GM23338 (cell line): ENCODE data around the gene PRKCH. TPM values are rescaled to one million over a fixed set of nuclear protein-coding genes. Genes with fewer than 3 reads are reported as not detected.

Experiments used
- ATAC-seq: fragments of 200-7000 bp; cut with Tn5 transposase; 3 replicates; pipeline ENCODE4 v1.9.1; 2020
- DNase-seq: peaks from one replicate; pipeline ENCODE4 v3.0.0-alpha.2; 2015; ENCODE audit warnings: low spot score
- H2AFZ ChIP-seq: fragments of 200-600 bp; sonication (generic); 2 replicates; pipeline ENCODE4 v1.8.0; 2016; ENCODE audit warnings: antibody characterized with exemption, mild to moderate bottlenecking, moderate library complexity
- H3F3A ChIP-seq: fragments of 200-600 bp; sonication (generic); replicated peaks from 2 replicates; pipeline ENCODE4 v1.8.0; 2017; ENCODE audit warnings: antibody characterized with exemption, mixed run types, low read depth
- H3K27ac ChIP-seq: fragments of 200-600 bp; sonication (generic); 2 replicates; pipeline ENCODE4 v1.6.1; 2016; ENCODE audit warnings: low read depth
- H3K27me3 ChIP-seq: fragments of 200-600 bp; sonication (generic); 2 replicates; pipeline ENCODE4 v1.8.0; 2016; ENCODE audit warnings: mild to moderate bottlenecking, mixed run types, moderate library complexity; ENCODE audit not compliant: insufficient read depth
- H3K36me3 ChIP-seq: fragments of 200-600 bp; sonication (generic); 2 replicates; pipeline ENCODE4 v1.8.0; 2016; ENCODE audit warnings: mild to moderate bottlenecking; ENCODE audit not compliant: insufficient read depth
- H3K4me1 ChIP-seq: fragments of 200-600 bp; sonication (generic); 2 replicates; pipeline ENCODE4 v1.8.0; 2016; ENCODE audit warnings: mild to moderate bottlenecking, moderate library complexity; ENCODE audit not compliant: insufficient read depth
- H3K4me2 ChIP-seq: fragments of 200-600 bp; sonication (generic); 2 replicates; pipeline ENCODE4 v1.7.1; 2017; ENCODE audit warnings: mixed run types
- H3K4me3 ChIP-seq: fragments of 200-600 bp; sonication (generic); 2 replicates; pipeline ENCODE4 v1.6.1; 2016; ENCODE audit warnings: mixed run types
- H3K79me2 ChIP-seq: fragments of 200-600 bp; sonication (generic); replicated peaks from 2 replicates; pipeline ENCODE4 v1.8.0; 2017; ENCODE audit warnings: mild to moderate bottlenecking; ENCODE audit not compliant: insufficient read depth
- H3K9me2 ChIP-seq: fragments of 200-600 bp; sonication (generic); 2 replicates; pipeline ENCODE4 v1.8.0; 2017; ENCODE audit not compliant: insufficient read depth
- H4K20me1 ChIP-seq: fragments of 200-600 bp; sonication (generic); replicated peaks from 2 replicates; pipeline ENCODE4 v1.8.0; 2017; ENCODE audit warnings: mild to moderate bottlenecking; ENCODE audit not compliant: insufficient read depth
- H3K27ac Mint-ChIP-seq: 2 replicates; pipeline ENCODE4 v1.8.0; 2020; ENCODE audit warnings: inconsistent platforms, mild to moderate bottlenecking, moderate library complexity, mixed read lengths
- H3K27me3 Mint-ChIP-seq: 3 replicates; pipeline ENCODE4 v1.8.0; 2022; ENCODE audit warnings: low read depth, mild to moderate bottlenecking, moderate library complexity, mixed read lengths, inconsistent platforms; ENCODE audit not compliant: insufficient read depth, poor library complexity
- H3K36me3 Mint-ChIP-seq: 3 replicates; pipeline ENCODE4 v1.8.0; 2021; ENCODE audit warnings: low read depth, mild to moderate bottlenecking, inconsistent platforms, moderate library complexity, mixed read lengths
- H3K4me1 Mint-ChIP-seq: 3 replicates; pipeline ENCODE4 v1.8.0; 2020; ENCODE audit warnings: mild to moderate bottlenecking, inconsistent platforms, mixed read lengths
- H3K4me3 Mint-ChIP-seq: 3 replicates; pipeline ENCODE4 v1.8.0; 2021; ENCODE audit warnings: moderate library complexity, mild to moderate bottlenecking, inconsistent platforms, mixed read lengths
- H3K9me3 Mint-ChIP-seq: 3 replicates; pipeline ENCODE4 v1.8.0; 2020; ENCODE audit warnings: moderate library complexity, mild to moderate bottlenecking, inconsistent platforms, mixed read lengths
- CREB1 ChIP-seq: fragments of 250-450 bp; sonication (Bioruptor Pico); IDR thresholded peaks from 2 replicates; pipeline ENCODE4 v1.5.0; 2020; ENCODE audit warnings: low read depth, mild to moderate bottlenecking, moderate library complexity
- NANOG ChIP-seq: IDR thresholded peaks from 2 replicates; pipeline ENCODE4 v1.6.1; 2016; ENCODE audit warnings: antibody characterized with exemption, borderline replicate concordance
- ZNF114 ChIP-seq: fragments of 250-450 bp; sonication (Bioruptor Pico); IDR thresholded peaks from 2 replicates; pipeline ENCODE4 v1.5.0; 2020; ENCODE audit warnings: mild to moderate bottlenecking, moderate library complexity
- ZNF331 ChIP-seq: fragments of 250-450 bp; sonication (Bioruptor Pico); IDR thresholded peaks from 2 replicates; pipeline ENCODE4 v1.5.0; 2020; ENCODE audit warnings: low read depth, mild to moderate bottlenecking, moderate library complexity
- polyA plus RNA-seq: library from polyadenylated mRNA; unstranded; fragments of >200 nt; fragmentation: Nextera tagmentation; extraction: Ambion mirVana; gene quantifications from 2 replicates; pipeline ENCODE4 v1.2.1, GENCODE V29; 2016
- total RNA-seq: library from RNA; depleted of rRNA; stranded (reverse); fragments of >200 nt; shearing (Covaris generic); gene quantifications from 2 replicates; pipeline ENCODE4 v1.2.3, GENCODE V29; 2014
- TF ChIP-seq, protein P1 (sequence below), 2 experiments: fragments of 200-600 bp in 1 of 2; sonication (generic) in 1 of 2; conservative IDR thresholded peaks; 2 replicates each; pipeline versions ENCODE4 v1.5.1 to v1.6.1; 2016 to 2017; ENCODE audit warnings: antibody characterized with exemption in 2 of 2, low read depth in 2 of 2, mild to moderate bottlenecking in 2 of 2, moderate library complexity in 1 of 2

The PRKCH gene
- total and polyA plus RNA-seq, 2 experiments from 2014 or later: 5.4 to 10.1 TPM

DNA sequence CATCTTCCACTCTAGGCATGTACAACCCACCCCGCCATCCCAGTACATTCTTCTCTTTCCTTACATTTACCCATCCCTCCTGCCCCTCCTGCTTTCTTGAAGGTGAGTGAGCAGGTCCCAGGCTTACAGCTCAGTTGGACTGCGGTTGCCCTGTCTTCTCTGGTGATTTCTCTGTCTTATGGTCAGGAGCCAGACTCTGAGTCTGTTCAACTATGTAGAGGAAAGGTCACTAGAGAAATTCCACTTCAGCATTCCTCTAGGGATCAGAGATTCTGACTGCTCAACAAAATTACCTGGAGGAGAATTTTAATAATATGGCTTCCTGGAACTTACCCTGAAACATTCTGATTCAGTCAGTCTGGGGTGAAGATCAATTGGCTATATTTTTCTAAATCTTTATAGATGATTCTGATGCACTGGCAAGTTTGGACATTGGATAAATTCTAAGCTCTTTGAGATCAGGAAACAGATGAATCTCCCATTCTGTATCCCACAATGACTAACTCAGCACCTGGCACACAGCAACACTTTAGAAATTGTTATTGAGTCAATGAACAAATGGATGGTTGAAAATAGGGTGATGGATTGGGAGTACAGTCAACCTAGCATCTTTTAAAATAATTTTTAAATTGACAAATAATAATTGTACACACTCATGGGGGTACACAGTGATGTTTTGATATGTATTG lies 245.3 kb downstream of the PRKCH start (continued):
- TF ChIP-seq, protein P1, sequence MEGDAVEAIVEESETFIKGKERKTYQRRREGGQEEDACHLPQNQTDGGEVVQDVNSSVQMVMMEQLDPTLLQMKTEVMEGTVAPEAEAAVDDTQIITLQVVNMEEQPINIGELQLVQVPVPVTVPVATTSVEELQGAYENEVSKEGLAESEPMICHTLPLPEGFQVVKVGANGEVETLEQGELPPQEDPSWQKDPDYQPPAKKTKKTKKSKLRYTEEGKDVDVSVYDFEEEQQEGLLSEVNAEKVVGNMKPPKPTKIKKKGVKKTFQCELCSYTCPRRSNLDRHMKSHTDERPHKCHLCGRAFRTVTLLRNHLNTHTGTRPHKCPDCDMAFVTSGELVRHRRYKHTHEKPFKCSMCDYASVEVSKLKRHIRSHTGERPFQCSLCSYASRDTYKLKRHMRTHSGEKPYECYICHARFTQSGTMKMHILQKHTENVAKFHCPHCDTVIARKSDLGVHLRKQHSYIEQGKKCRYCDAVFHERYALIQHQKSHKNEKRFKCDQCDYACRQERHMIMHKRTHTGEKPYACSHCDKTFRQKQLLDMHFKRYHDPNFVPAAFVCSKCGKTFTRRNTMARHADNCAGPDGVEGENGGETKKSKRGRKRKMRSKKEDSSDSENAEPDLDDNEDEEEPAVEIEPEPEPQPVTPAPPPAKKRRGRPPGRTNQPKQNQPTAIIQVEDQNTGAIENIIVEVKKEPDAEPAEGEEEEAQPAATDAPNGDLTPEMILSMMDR (conservative IDR thresholded peaks at IDR 0.05; ENCODE audit: low read depth in 2 of 2): no peak
- TF ChIP-seq ZNF331: no peak

GRCh38 chr14:61567838-61568571 lies 246.6 kb downstream of the PRKCH start:
- Histone ChIP-seq H3K27me3 (peaks cover 10% of the 10 kb centered on the region), H4K20me1 (no peaks in the 10 kb centered on the region), H3F3A (0 out of 2 replicates have a peak, but pooled peaks cover 9% of the 10 kb centered on the region), H3K27ac (no peak overlapping the region; the same call in 1 of the 2 replicates), H3K79me2 (no peaks in the 10 kb centered on the region), H2AFZ (peak overlapping the region; percentile 98), H3K4me1 (peaks cover 22% of the 10 kb centered on the region), H3K36me3 (no peaks in the 10 kb centered on the region; the same call in 1 of the 2 replicates), H3K9me2 (peaks cover 6% of the 10 kb centered on the region; the same call in 1 of the 2 replicates), H3K4me2 (peak overlapping the region; percentile 92), H3K4me3 (peak overlapping the region; percentile 65)
- TF ChIP-seq NANOG: no peak
- no peaks in the 10 kb centered on the region for H3K9me3 Mint-ChIP-seq
- ATAC-seq (peak; percentile 55), DNase-seq (peak; percentile 38)
- peak overlapping the region; percentile 62 for H3K4me3 Mint-ChIP-seq
- no peak overlapping the region for H3K27ac Mint-ChIP-seq
- peaks cover 35% of the 10 kb centered on the region for H3K4me1 Mint-ChIP-seq
- H3K27me3 Mint-ChIP-seq: peaks cover 17% of the 10 kb centered on the region
- no peaks in the 10 kb centered on the region; the same call in 2 of the 3 replicates for H3K36me3 Mint-ChIP-seq

- Histone ChIP-seq H3K36me3 (no peaks in the 10 kb centered on the region; the same call in 1 of the 2 replicates), H3K4me3 (peak overlapping the region; percentile 65), H4K20me1 (no peaks in the 10 kb centered on the region), H3K9me2 (peaks cover 3% of the 10 kb centered on the region; the same call in 1 of the 2 replicates), H3K4me1 (peaks cover 22% of the 10 kb centered on the region), H3K27ac (no peak overlapping the region), H3K79me2 (no peaks in the 10 kb centered on the region), H2AFZ (peak overlapping the region; percentile 98), H3K27me3 (peaks cover 10% of the 10 kb centered on the region), H3K4me2 (peak overlapping the region; percentile 92), H3F3A (0 out of 2 replicates have a peak, but pooled peaks cover 9% of the 10 kb centered on the region)
- no peak for TF ChIP-seq CREB1 (CRISPR knock-in tag)
- TF ChIP-seq ZNF114 (CRISPR knock-in tag): no peak
- TF ChIP-seq, protein P1 (conservative IDR thresholded peaks at IDR 0.05; ENCODE audit: low read depth in 2 of 2): peak in 1 of 2 experiments; percentile 23; a peak in 1 of 4 replicates
- no peak overlapping the region for H3K27ac Mint-ChIP-seq
- DNase-seq: peak; percentile 72
- H3K4me3 Mint-ChIP-seq: peak overlapping the region; percentile 62
- peaks cover 32% of the 10 kb centered on the region for H3K4me1 Mint-ChIP-seq
- peaks cover 17% of the 10 kb centered on the region for H3K27me3 Mint-ChIP-seq
- ATAC-seq: peak; percentile 91
- no peaks in the 10 kb centered on the region; the same call in 2 of the 3 replicates for H3K36me3 Mint-ChIP-seq
- H3K9me3 Mint-ChIP-seq: no peaks in the 10 kb centered on the region
These were observed 247.2 kb downstream of the PRKCH start for GRCh38 chr14:61568572-61569011.
